Neuronal stem cell (in vitro differentiated cells): ENCODE data around the gene BLACAT1. TPM values are rescaled to one million over a fixed set of nuclear protein-coding genes. Genes with fewer than 3 reads are reported as not detected.

ENCODE experiments used
- DNase-seq: peaks from one replicate; pipeline ENCODE4 v3.0.0-alpha.2; 2013; ENCODE audit warnings: low spot score
- H2AFZ ChIP-seq: one replicate; pipeline ENCODE4 v1.6.1; 2013; ENCODE audit warnings: mild to moderate bottlenecking, low read length, inconsistent platforms
- H2AK5ac ChIP-seq: 2 replicates; pipeline ENCODE4 v1.6.1; 2013; ENCODE audit warnings: low read depth, mild to moderate bottlenecking, inconsistent platforms, low read length, moderate library complexity, mixed read lengths
- H2BK120ac ChIP-seq: 2 replicates; pipeline ENCODE4 v1.6.1; 2013; ENCODE audit warnings: low read depth, mild to moderate bottlenecking, inconsistent platforms, low read length, moderate library complexity, mixed read lengths
- H2BK12ac ChIP-seq: one replicate; pipeline ENCODE4 v1.6.1; 2013; ENCODE audit warnings: low read length, inconsistent platforms
- H2BK15ac ChIP-seq: 2 replicates; pipeline ENCODE4 v1.6.1; 2013; ENCODE audit warnings: mild to moderate bottlenecking, low read length, inconsistent platforms, mixed read lengths
- H2BK5ac ChIP-seq: one replicate; pipeline ENCODE4 v1.6.1; 2013; ENCODE audit warnings: inconsistent platforms, mild to moderate bottlenecking, low read length, moderate library complexity
- H3K14ac ChIP-seq: one replicate; pipeline ENCODE4 v1.6.1; 2013; ENCODE audit warnings: low read length, inconsistent platforms
- H3K18ac ChIP-seq: 2 replicates; pipeline ENCODE4 v1.6.1; 2013; ENCODE audit warnings: low read length, inconsistent platforms
- H3K23ac ChIP-seq: 2 replicates; pipeline ENCODE4 v1.6.1; 2013; ENCODE audit warnings: low read depth, mild to moderate bottlenecking, mixed read lengths, low read length, inconsistent platforms; ENCODE audit not compliant: poor library complexity
- H3K27ac ChIP-seq: replicated peaks from 3 replicates; pipeline ENCODE4 v1.5.1; 2013; ENCODE audit warnings: low read length, inconsistent platforms
- H3K27me3 ChIP-seq, 3 experiments: 2 replicates each; pipeline ENCODE4 v1.6.1; 2013; ENCODE audit warnings: low read length in 3 of 3, mild to moderate bottlenecking in 2 of 3, inconsistent platforms in 1 of 3, low read depth in 1 of 3, mixed read lengths in 1 of 3, moderate library complexity in 1 of 3; ENCODE audit not compliant: control insufficient read depth in 3 of 3, insufficient read depth in 3 of 3
- H3K36me3 ChIP-seq, 2 donors: replicated peaks in 1 of 2; 2 replicates each; pipeline ENCODE4 v1.6.1; 2013; ENCODE audit warnings: low read length in 2 of 2; ENCODE audit not compliant: control insufficient read depth in 2 of 2, insufficient read depth in 2 of 2
- H3K4ac ChIP-seq: 2 replicates; pipeline ENCODE4 v1.6.1; 2013; ENCODE audit warnings: inconsistent platforms, mild to moderate bottlenecking, low read length, moderate library complexity
- H3K4me1 ChIP-seq, 2 donors: 1 replicate in 1 of 2; 2 replicates in 1 of 2; pipeline ENCODE4 v1.6.1; 2013; ENCODE audit warnings: low read length in 2 of 2, low read depth in 1 of 2; ENCODE audit not compliant: control insufficient read depth in 2 of 2, insufficient read depth in 1 of 2
- H3K4me2 ChIP-seq: one replicate; pipeline ENCODE4 v1.6.1; 2013; ENCODE audit warnings: mild to moderate bottlenecking, low read length, inconsistent platforms; ENCODE audit not compliant: insufficient read depth, poor library complexity, severe bottlenecking
- H3K4me3 ChIP-seq, 2 donors: 2 replicates each; pipeline ENCODE4 v1.5.1; 2013; ENCODE audit warnings: low read length in 2 of 2, mild to moderate bottlenecking in 2 of 2, inconsistent platforms in 1 of 2, moderate library complexity in 1 of 2
- H3K79me1 ChIP-seq: one replicate; pipeline ENCODE4 v1.6.1; 2013; ENCODE audit warnings: low read depth, mild to moderate bottlenecking, inconsistent platforms, low read length, moderate library complexity
- H3K9ac ChIP-seq: one replicate; pipeline ENCODE4 v1.6.1; 2013; ENCODE audit warnings: mild to moderate bottlenecking, low read depth, low read length, inconsistent platforms; ENCODE audit not compliant: poor library complexity
- H3K9me3 ChIP-seq, 2 donors: replicated peaks in 1 of 2; 2 replicates each; pipeline versions ENCODE3 to v1.6.1; 2013; ENCODE audit warnings: low read length in 2 of 2, mild to moderate bottlenecking in 2 of 2, inconsistent platforms in 1 of 2, low read depth in 1 of 2, mixed read lengths in 1 of 2, moderate library complexity in 1 of 2; ENCODE audit not compliant: control insufficient read depth in 2 of 2, insufficient read depth in 1 of 2
- H4K8ac ChIP-seq: one replicate; pipeline ENCODE4 v1.6.1; 2013; ENCODE audit warnings: low read depth, mild to moderate bottlenecking, inconsistent platforms, low read length, moderate library complexity
- H4K91ac ChIP-seq: one replicate; pipeline ENCODE4 v1.6.1; 2013; ENCODE audit warnings: low read length, low read depth, mild to moderate bottlenecking, inconsistent platforms; ENCODE audit not compliant: poor library complexity
- WGBS, 2 donors: extraction: QIAGEN DNeasy Blood & Tissue Kit; methylation state at CpG; one replicate each; pipeline ENCODE4 v1.1.7; 2013; ENCODE audit warnings: missing lambda C conversion rate in 2 of 2, mixed read lengths in 1 of 2; ENCODE audit not compliant: insufficient read length in 2 of 2, insufficient replicate concordance in 1 of 2; ENCODE audit errors: extremely low coverage in 2 of 2; 5-methylcytosine and 5-hydroxymethylcytosine counted together
- polyA plus RNA-seq, 2 experiments: library from polyadenylated mRNA; stranded (reverse); fragments of 200-250 nt; gene quantifications; one replicate each; pipeline ENCODE4 v1.2.3, GENCODE V29; 2013

The BLACAT1 gene
- polyA plus RNA-seq (2013, experiment 1 of 2) = 75.0 TPM
- 75.3 TPM for polyA plus RNA-seq (2013, experiment 2 of 2)

DNA sequence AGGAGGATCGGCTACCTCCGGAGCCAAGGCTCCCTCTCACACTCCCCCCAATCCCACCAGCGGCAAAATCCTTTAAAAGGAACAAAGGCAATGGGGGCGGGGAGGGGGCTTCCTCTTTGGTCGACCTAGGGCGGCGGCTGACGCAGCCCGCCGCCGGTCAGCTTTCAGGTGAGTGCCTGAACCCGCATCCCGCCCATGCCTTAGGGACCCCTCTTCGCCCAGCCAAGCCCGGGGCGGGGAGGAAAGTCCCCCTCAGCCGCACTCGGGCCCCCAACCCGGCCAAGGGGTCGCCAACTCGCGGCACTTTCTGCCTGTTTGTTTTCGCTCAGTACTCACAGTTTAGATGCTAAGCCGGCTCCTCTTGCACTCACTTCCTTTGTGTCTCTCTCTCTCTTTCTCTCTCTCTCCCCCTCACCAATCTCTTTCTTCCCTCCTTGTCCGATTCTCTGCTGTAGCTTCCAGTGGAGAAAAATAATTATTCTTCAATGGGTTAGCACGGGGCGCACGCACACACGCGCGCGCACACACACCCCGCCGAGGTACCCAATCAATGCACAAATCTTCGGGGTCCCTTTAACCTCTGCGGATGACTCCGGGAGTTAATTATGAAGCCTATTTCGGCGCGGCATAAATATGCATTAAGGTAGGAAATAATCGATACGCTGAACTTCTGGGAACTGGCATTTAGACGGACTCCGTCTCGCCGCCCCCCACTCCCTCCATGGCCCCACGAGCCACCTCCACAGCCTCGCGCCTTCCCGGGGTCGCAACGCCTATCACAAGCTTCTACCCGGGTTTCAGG is at the start of gene BLACAT1:
BLACAT1 (minus strand) TSS at position 465 of the 802 bp plus-strand sequence.
- Histone ChIP-seq H3K9ac (peak within 1 kb of the TSS; percentile 99), H4K91ac (peak within 1 kb of the TSS; percentile 99), H2AFZ (peak within 1 kb of the TSS; percentile 90), H3K18ac (peak within 1 kb of the TSS; percentile 100), H2BK5ac (peak within 1 kb of the TSS; percentile 96), H3K27ac (peak within 1 kb of the TSS; percentile 96), H3K4me2 (peak within 1 kb of the TSS; percentile 78), H2BK12ac (peak within 1 kb of the TSS; percentile 89), H3K4ac (peak within 1 kb of the TSS; percentile 94), H3K23ac (peak within 1 kb of the TSS; percentile 86), H3K27me3 (peaks cover 0 to 90% (median 0%) of the 10 kb centered on the region in 3 experiments), H3K14ac (peak within 1 kb of the TSS; percentile 97), H3K9me3 (no peaks in the 10 kb centered on the region), H3K36me3 (peaks cover 0 to 10% of the 10 kb centered on the region in 2 donors), H4K8ac (peak within 1 kb of the TSS; percentile 76), H3K4me3 (peak within 1 kb of the TSS; percentile 50 to 99), H3K79me1 (peaks cover 4% of the 10 kb centered on the region), H2BK120ac (peak within 1 kb of the TSS; percentile 90), H2BK15ac (peak within 1 kb of the TSS; percentile 56), H3K4me1 (peaks cover 9 to 33% of the 10 kb centered on the region in 2 donors), H2AK5ac (peak within 1 kb of the TSS; percentile 95)
- no CpG with 5 or more reads among the region's 53 CpGs for WGBS, 2 donors
- DNase-seq = no peak

DNA sequence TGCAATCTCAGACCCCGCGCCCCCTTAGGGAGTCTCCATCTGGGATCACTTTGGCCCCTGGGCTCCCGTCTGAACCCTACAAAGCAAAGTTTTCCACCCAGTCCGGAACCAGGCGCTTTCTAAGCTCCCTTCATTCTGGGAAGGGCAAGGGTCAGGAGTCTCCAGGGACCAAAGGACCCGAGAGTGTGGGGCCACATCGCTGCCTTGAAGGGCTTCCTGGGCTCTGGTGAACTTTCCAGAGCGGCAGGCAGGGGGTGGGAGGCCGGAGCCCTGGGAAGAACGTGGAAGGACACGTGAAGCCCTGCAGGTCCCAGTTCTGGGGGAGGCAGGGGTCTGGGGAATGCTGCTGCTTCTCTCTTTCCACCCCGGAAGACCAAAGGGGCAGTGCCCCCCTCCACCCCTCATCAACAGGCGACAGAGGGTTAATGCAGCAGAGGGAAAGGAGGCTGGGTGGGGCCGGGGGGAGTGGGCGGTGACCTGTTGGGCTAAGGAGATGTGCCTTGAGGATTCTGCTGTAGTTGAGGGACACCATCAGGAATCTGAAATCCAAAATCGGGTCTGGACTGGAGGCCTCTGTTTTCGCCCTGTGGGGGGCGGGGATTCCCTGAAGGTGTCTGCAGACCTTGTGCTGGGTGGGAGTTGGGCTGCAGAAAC is 49.4 kb upstream of the BLACAT1 start:
- peak overlapping the region; percentile 92 for H3K4me2 ChIP-seq
- H3K4me3 ChIP-seq = peak overlapping the region; percentile 36 to 81
- H2BK15ac ChIP-seq = peak overlapping the region; percentile 32
- no peaks in the 10 kb centered on the region for H3K36me3 ChIP-seq
- H3K14ac ChIP-seq = no peak overlapping the region
- H3K4me1 ChIP-seq = peaks cover 7 to 20% of the 10 kb centered on the region in 2 donors
- H3K4ac ChIP-seq = no peak overlapping the region
- H3K18ac ChIP-seq = peak overlapping the region; percentile 96
- peak overlapping the region; percentile 76 for H2AK5ac ChIP-seq
- H2BK120ac ChIP-seq = peak overlapping the region; percentile 81
- H2BK5ac ChIP-seq = peak overlapping the region; percentile 80
- H3K9ac ChIP-seq = peak overlapping the region; percentile 89
- H2AFZ ChIP-seq = peak overlapping the region; percentile 93
- peak overlapping the region; percentile 6 for H4K91ac ChIP-seq
- H3K23ac ChIP-seq = no peak overlapping the region
- no peaks in the 10 kb centered on the region for H3K79me1 ChIP-seq
- H3K9me3 ChIP-seq = no peaks in the 10 kb centered on the region
- no CpG with 5 or more reads among the region's 18 CpGs for WGBS, 2 donors
- no peak overlapping the region for H4K8ac ChIP-seq
- H2BK12ac ChIP-seq = peak overlapping the region; percentile 52
- H3K27me3 ChIP-seq = peaks cover 0 to 77% (median 1%) of the 10 kb centered on the region in 3 experiments
- no peak for DNase-seq
- no peak overlapping the region for H3K27ac ChIP-seq

DNA sequence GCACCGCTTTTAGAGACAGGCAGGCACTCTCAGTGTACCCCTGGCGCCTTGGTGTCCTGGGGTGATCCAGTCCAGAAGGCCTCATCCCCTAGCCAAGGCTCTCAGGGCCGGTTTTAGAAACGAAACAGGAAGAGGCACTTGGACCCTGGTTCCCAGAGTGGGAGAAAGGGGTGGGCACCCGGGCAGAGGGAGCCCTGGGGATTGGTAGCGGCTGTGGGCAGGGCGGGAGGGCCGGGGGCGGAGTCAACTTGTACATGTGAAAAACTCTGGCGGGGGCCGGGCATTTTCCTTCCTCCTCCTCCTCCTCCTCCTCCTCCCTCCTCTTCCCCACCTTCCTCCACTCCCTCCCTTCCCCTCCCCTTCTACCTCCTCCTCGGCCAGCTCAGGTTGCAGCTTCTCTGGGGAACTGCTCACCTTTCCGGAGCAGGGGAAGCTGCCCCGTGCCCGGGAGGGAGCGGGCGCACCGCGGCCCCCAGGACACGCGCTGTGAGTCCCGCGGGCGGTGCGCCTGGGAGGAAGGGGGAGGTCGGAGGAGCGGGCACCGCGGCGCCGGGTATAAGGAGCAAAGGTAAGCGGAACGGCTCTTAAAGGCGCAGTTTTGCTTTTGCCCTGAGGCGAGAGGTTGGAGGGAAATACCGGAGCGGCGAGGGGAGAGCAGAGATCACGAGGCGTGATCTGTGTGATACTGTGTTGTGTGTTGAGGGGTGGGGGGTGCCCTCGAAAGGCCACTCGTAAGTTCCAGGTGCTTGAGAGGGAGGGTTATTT is 48.6 kb upstream of the BLACAT1 start, which contains the start of gene CDK18:
CDK18 (plus strand) TSS at position 359 of the 765 bp plus-strand sequence. CDS start 18,499 bp downstream, outside the sequence.
- peaks cover 0 to 73% (median 0%) of the 10 kb centered on the region in 3 experiments for H3K27me3 ChIP-seq
- H2AFZ ChIP-seq = peak within 1 kb of the TSS; percentile 93
- H4K91ac ChIP-seq = peak within 1 kb of the TSS; percentile 30
- H3K36me3 ChIP-seq = no peaks in the 10 kb centered on the region
- H3K4ac ChIP-seq = no peak within 1 kb of the TSS
- 60% methylated on average over 1 of the region's 42 CpGs; no CpG with 5 or more reads in 1 of the 2 donors for WGBS, 2 donors
- H2BK15ac ChIP-seq = peak within 1 kb of the TSS; percentile 32
- peak; percentile 49 for DNase-seq
- H2BK120ac ChIP-seq = peak within 1 kb of the TSS; percentile 81
- no peaks in the 10 kb centered on the region for H3K79me1 ChIP-seq
- H3K4me3 ChIP-seq = peak within 1 kb of the TSS; percentile 36 to 81
- H4K8ac ChIP-seq = no peak within 1 kb of the TSS
- H3K14ac ChIP-seq = peak within 1 kb of the TSS; percentile 28
- H3K4me2 ChIP-seq = peak within 1 kb of the TSS; percentile 92
- H3K18ac ChIP-seq = peak within 1 kb of the TSS; percentile 96
- peak within 1 kb of the TSS; percentile 52 for H2BK12ac ChIP-seq
- H2AK5ac ChIP-seq = peak within 1 kb of the TSS; percentile 76
- no peak within 1 kb of the TSS for H3K27ac ChIP-seq
- H3K9ac ChIP-seq = peak within 1 kb of the TSS; percentile 89
- H3K4me1 ChIP-seq = peaks cover 7 to 20% of the 10 kb centered on the region in 2 donors
- no peaks in the 10 kb centered on the region for H3K9me3 ChIP-seq
- peak within 1 kb of the TSS; percentile 71 for H3K23ac ChIP-seq
- H2BK5ac ChIP-seq = peak within 1 kb of the TSS; percentile 80
